Measurements from ENCODE around the gene RABAC1. TPM values are rescaled to one million over a fixed set of nuclear protein-coding genes. Genes with fewer than 3 reads are reported as not detected.

The RABAC1 gene
- total and polyA plus RNA-seq, 10 of the 15 experiments (the other 5 are each of a cell fraction or from before 2014, with no cell fraction given), result 10.9 to 115 (median 49.2) TPM

- Histone ChIP-seq H3K9me3 (replicated peaks; ENCODE audit: control insufficient read depth, insufficient read depth, low read length) (no peaks in the 10 kb centered on the region), H4K20me1 (ENCODE audit: control insufficient read depth, insufficient read depth) (no peaks in the 10 kb centered on the region), H3K9ac (ENCODE audit: control insufficient read depth, insufficient read depth, low read length) (no peak overlapping the region), H3K36me3 (ENCODE audit: control insufficient read depth in 2 of 2, insufficient read depth in 2 of 2, low read length in 1 of 2) (no peaks in the 10 kb centered on the region), H3K27ac (ENCODE audit: control insufficient read depth, insufficient read depth) (no peak overlapping the region), H3K4me2 (ENCODE audit: control insufficient read depth, insufficient read depth) (no peak overlapping the region), H3K79me2 (ENCODE audit: control insufficient read depth, insufficient read depth, low read length) (no peaks in the 10 kb centered on the region), H3K4me1 (ENCODE audit: control insufficient read depth, insufficient read depth, low read length) (peaks cover 7% of the 10 kb centered on the region), H3K4me3 (no peak overlapping the region), H2AFZ (ENCODE audit: control insufficient read depth, low read depth, low read length) (no peak overlapping the region), H3K27me3 (replicated peaks in 1 of 2; ENCODE audit: control insufficient read depth in 2 of 2, insufficient read depth in 2 of 2, low read length in 1 of 2) (peaks cover 13% of the 10 kb centered on the region in 2 experiments)
- ATAC-seq (no peak), FAIRE-seq (no peak), DNase-seq (ENCODE audit: low read depth, low spot score) (no peak)
- no TSS peak for BruUV-seq (replicated peaks)
- RAD21 ChIA-PET (ENCODE audit: unreplicated experiment), result interaction anchor here (0.6 kb wide), 1 partner anchor 56 kb away, joined by 6 read pairs; no protein-coding TSS in a partner anchor
- CTCF ChIA-PET, result no interaction called here
- intact Hi-C loops (cut with micrococcal nuclease; ENCODE audit: unreplicated experiment) (no loop called here), in situ Hi-C loops (cut with MboI) (loop anchor here (25.0 kb wide), 1 partner anchor 1835 kb away; the partner anchor contains the start of gene SMG9)
- 81% methylated on average over 16 of the region's 16 CpGs for WGBS (ENCODE audit: insufficient coverage, insufficient replicate concordance, low lambda C conversion rate, missing lambda C conversion rate)
- POLR2A ChIA-PET, result interaction anchor here (1.4 kb wide), 1 partner anchor 18 kb away, joined by 3 read pairs; no protein-coding TSS in a partner anchor
- SMC1A ChIA-PET (ENCODE audit: uncharacterized antibody, unreplicated experiment), result interaction anchor here (0.6 to 1.2 kb wide), 2 partner anchors 24 to 40 kb away, joined by 3 read pairs; no protein-coding TSS in a partner anchor
- TF ChIP-seq CHD1 (IDR thresholded peaks at IDR 0.05; ENCODE audit: low read depth, low read length) (no peak), SKIL (IDR thresholded peaks at IDR 0.05; ENCODE audit: low read depth, poor library complexity, severe bottlenecking) (no peak), IKZF1 (conservative IDR thresholded peaks at IDR 0.05) (no peak), ZZZ3 (IDR thresholded peaks at IDR 0.05; ENCODE audit: control insufficient read depth, insufficient read length, low read depth) (no peak), REST (IDR thresholded peaks at IDR 0.05; ENCODE audit: low read depth, low read length) (no peak), HCFC1 (IDR thresholded peaks at IDR 0.05; ENCODE audit: low read length) (no peak), PRDM15 (CRISPR knock-in tag; IDR thresholded peaks at IDR 0.05) (no peak), ZBTB4 (CRISPR knock-in tag; IDR thresholded peaks at IDR 0.05) (no peak), HDAC6 (IDR thresholded peaks at IDR 0.05; ENCODE audit: unreplicated experiment) (no peak)
These were observed 32.2 kb downstream of the RABAC1 start for GRCh38 chr19:41926763-41927496.
